Activated CD4-positive, alpha-beta T cell treated with anti-CD3 and anti-CD28 coated beads, Interleukin-2, amount 50 U/mL, for 48 hours (primary cell): ENCODE data around the gene ERC1.
"Not testable (repeated sequence)": the region's sequence is repeated elsewhere in the genome, so short reads cannot be mapped to it uniquely, and the experiment has no call there.

ENCODE experiments used
- DNase-seq, 2 experiments: peaks; one replicate each; pipeline ENCODE4 v3.0.0-alpha.2; 2020

Gene ERC1

GRCh38 chr12:1080520-1081223 is 89.6 kb downstream of the ERC1 start:
- no peak for DNase-seq

- DNase-seq = no peak
Measured at GRCh38 chr12:1083151-1083888, 92.3 kb downstream of the ERC1 start.

- no peak for DNase-seq
Measured at GRCh38 chr12:1083889-1084262, 92.9 kb downstream of the ERC1 start.

DNA sequence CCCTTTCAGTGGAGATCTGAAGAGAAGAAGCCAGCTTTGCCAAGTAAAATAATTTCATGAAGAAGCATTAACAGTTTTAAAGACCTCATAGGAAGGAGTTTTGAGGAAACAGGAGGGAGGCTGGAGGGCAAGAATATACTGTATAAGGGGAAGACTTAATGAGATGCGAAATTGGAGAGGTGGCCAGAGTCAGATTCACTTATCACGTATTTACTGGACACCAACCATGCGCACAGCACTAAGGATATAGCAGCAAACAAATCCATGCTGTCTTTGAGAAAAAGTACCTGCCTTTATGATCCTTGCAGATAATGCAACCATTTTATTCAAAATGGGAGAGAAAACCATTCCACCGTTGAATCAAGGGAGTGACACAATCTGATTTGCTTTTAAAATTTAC is 100.3 kb downstream of the ERC1 start:
- no peak for DNase-seq

GRCh38 chr12:1093166-1093751 is 102.2 kb downstream of the ERC1 start:
- DNase-seq = no peak

- no peak for DNase-seq
Measured at GRCh38 chr12:1094714-1095113, 103.7 kb downstream of the ERC1 start.

DNA sequence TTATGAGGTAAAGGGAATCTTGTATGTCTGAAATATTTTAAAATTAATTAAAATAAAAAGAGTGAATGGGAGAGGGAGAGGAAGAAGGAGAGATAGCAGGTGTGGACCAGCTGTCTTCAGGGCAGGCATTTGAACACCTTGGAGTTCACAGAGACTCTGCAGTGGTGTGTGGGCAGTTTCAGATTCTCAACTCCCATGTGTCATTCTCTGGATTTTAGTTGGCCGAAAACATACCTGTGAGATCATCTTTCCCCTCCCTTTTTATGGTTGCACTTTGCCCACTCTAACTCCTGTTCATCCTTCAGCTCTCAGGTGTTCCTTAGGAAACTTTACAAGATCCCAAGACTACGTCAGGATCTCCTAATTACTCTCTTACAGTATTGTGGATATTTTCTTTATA is 108.1 kb downstream of the ERC1 start:
- DNase-seq = peak in 1 of 2 experiments; percentile 44

GRCh38 chr12:1099618-1100017 is 108.6 kb downstream of the ERC1 start:
- DNase-seq = not testable (repeated sequence)

- no peak for DNase-seq
Measured at GRCh38 chr12:1102115-1102514, 111.1 kb downstream of the ERC1 start.

DNA sequence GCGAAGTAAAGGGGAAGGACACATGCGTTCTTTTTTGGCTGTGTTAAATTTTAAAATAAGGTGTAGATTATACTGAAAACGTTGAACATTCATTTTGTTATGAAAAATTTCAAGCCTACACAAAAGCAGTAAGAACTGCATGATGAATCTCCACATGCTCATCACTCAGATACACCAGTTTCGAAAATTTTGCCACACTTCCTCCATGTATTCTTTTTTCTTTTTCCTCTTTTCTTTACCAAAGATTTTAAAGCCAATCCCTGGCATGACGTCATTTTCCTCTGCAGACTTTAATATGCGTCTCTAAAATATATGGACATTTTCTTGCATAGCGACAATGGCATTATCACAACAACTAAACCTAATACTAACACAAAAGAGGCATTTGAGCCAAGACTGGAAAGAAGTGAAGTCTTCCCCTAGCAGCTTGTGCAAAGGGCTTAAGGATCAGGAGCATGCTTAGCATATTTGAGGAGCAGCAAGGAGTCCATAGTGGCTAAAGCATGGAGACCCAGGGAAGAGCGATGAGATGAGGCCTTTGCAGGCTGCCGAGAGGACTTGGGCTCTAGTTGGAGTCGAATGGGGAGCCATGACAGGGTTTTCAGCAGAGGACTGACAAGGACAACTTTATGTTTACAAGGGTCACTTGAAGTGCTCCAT is 111.9 kb downstream of the ERC1 start:
- DNase-seq = no peak

DNA sequence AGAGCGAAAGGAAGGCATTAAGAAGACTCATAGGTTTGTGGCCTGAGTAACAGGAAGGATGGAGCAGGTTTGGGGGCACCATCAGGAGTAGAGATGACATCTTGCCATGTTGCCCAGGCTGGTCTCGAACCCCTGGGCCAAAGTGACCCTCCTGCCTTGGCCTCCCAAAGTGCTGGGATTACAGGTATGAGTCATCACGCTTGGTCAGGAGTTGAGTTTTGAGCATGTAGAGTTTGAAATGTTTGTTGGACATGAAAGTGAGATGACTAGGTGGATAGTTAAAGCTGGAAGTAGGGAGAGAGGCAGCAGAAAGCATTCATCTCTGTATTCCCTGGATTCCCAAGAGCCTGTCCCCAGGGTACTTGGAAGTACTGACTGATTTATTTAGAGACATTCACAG is 112.6 kb downstream of the ERC1 start:
- no peak for DNase-seq

DNA sequence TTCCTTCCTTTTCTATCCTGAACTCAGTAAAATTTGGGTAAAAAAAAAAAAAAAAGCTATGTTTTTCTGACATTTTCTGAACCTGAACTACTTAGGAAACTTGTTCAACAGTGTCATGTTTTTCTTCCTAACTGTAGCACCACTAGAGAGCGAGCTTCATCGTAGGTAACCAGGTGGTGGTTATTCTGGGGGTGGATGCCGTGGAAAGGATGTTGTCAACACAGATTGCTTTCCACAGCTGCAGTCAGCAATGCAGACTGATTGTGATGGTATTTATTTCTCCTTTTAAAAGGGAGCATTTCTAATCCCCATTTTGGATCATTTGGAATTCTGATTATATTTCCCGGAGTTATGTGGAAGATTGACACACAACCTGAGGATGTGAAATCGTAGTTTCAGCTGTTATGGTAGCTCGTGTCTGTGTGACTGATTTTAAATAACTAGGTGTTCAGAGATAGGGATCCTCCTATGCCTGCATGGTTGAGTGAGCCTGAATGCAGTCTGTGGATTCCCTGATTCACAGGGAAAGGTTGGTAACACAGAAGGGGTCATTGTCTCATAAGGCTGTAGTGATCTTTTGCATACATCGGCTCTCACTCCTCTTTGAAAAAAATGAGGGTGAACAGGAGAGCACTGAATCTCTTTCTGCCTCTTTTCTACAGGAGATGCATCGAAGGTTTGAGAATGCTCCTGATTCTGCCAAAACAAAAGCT is 113.2 kb downstream of the ERC1 start:
- DNase-seq = no peak

DNA sequence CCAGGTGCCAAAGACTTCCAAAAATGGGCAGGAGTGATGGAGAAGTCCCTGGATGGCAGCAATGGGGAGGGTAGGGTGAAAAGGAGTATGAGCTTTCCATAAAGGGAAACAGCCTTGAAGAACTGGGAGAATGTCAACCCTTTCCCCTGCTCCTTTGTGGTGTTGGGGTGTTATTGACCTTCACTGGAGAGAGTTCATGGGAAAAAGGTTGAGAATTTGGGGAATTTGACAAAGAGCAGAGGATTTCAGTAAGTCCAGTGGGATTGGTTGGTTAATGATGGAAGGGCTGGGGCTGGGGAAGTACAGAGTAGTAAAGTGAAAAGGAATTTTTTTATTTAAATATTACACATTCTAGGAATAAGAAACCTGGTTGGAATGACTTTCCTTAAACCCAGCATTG is 116.6 kb downstream of the ERC1 start:
- no peak for DNase-seq

- DNase-seq = no peak
Measured at GRCh38 chr12:1108276-1108675, 117.3 kb downstream of the ERC1 start.

DNA sequence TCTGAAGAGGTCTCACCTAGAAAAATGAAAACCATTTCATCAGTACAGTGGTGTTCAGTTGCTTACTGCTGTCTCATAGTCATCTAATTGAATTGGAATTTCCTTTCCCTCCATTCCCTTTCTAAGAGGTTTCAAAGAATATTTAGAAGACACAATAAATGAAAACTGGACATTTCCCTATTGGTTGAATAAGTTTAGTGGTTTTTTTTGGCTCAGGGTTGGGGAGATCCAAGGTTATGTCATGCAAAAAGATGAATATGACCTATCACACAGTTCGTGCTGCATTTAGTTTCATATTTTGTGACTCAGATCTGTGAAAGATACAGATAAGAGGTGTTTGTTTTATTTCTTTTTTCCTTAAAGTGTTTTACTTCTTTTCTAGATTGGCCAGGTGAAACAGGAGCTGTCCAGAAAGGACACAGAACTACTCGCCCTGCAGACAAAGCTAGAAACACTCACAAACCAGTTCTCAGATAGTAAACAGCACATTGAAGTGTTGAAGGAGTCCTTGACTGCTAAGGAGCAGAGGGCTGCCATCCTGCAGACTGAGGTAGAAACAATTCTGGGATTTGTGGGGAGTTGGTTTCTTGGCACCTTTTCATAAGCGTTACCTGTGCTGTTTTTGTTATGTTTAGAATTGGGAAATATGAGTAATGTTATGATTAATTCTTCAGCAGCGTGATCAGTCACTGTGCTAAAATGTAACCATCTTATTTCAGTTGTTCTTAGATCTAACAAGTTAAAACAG is 124.6 kb downstream of the ERC1 start:
- no peak for DNase-seq

GRCh38 chr12:1117371-1117770 is 126.3 kb downstream of the ERC1 start:
- DNase-seq = no peak

DNA sequence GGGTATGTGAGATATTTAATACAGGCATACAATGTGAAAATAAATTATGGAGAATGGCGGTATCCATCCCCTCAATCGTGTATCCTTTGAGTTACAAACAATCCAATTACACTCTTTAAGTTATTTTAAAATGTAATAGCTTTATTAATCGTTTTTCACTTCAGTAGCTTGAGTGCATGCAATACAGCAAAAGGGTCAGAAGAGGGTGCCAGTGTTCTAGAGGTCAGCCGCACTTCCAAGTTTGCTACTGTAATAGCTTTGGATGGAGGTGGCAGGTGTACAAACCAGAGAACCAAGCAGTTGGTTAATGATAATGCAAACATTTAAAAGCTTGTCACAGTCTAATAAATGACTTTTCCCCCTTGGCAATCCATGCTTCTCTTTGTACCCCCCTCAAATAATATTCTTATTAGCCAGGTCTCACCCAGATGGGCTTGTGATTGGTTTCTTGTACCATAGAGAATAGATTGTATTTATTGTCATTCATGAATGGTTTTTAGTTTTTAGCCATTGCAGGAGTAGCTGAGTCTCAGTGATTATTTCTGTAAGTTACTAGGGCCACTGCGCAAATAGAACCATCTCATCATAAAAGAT is 127.0 kb downstream of the ERC1 start:
- DNase-seq = peak; percentile 73 to 78

DNA sequence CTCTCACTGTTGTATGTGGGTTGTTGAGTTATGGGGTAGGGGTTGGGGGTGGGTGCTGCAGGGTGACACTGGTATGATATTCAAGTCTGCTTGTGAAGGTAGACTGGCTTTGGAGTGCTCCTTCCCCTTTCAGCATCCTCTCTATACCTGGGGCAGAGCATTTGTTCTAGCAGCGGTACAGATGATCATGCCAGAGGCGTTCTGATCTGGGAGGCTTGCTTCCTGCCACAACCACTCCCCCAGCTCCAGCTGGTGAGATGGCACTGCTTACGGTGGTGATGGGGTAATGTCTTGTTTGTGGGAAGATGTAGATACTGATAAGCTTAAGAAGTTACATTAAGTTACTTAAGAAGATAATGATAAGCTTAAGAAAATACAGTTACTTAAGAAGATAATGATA is 131.8 kb downstream of the ERC1 start:
- DNase-seq = no peak

- no peak for DNase-seq
Measured at GRCh38 chr12:1126091-1126490, 135.1 kb downstream of the ERC1 start.

GRCh38 chr12:1127021-1127420 is 136.0 kb downstream of the ERC1 start:
- DNase-seq = no peak

DNA sequence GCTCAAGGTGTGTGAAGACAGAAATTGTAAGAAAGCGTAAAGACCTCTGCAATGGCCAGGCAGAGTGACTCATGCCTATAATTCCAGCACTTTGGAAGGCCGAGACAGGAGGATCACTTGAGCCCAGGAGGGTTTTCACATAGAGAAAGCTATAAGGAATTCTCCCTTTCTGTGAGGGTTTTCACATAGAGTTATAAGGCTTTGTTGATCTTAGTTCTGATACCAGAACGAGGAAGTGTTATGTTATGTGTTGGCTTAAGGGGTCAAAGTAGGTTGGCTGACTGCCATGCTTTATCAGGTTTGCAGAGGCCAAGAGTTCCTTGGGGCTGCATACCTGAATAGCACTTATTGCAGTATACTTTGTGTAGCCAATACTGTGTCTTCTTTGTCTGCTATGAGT is 139.1 kb downstream of the ERC1 start:
- DNase-seq = no peak

GRCh38 chr12:1130571-1130970 is 139.5 kb downstream of the ERC1 start:
- DNase-seq = no peak
